Epithelial cell of prostate (primary cell): Measurements from ENCODE around the gene CLDN9.

ENCODE experiments used
- DNase-seq: peaks from one replicate; pipeline ENCODE4 v3.0.0-alpha.2; 2011; ENCODE audit warnings: low read depth, low spot score
- H3K27ac ChIP-seq: fragments of 450-650 bp; 2 replicates; pipeline ENCODE4 v1.5.1; 2017; ENCODE audit warnings: mild to moderate bottlenecking

CLDN9 gene

GRCh38 chr16:2973605-2974318 is 39.0 kb upstream of the CLDN9 start:
- no peak overlapping the region for H3K27ac ChIP-seq

DNA sequence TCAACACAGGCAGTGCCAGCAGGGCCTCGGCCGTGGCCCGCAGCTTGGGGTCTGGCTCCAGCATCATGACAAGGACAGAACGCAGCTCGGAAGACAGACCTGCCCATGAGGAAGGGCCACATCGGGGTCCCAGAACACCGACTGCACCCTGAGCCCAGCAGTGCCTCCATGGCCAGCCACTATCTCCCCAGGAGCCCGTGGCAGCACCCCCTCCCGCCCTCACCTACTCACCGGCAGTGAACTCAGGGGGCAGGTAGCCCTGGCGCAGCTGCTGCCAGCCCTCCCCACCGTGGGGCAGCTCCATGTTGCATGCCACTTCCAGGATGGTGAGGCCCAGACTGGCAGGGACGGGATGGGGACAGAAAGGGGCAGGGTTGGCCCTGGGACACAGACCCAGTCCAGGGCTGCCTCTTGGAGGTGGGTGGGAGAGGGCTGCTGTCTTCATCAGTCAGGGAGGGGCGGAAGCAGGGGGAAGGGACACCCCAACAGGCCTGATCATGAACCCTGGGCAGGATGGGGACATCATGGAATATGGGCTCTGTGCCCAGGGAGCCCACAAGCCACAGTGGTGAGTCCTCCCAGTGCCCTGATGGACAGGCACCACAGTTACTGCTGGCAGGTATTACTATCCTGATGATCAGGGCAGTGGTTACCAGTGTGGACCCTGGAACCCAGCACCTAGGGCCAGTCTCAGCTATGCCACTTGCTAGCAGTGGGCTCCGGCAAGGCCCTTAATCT is 38.2 kb upstream of the CLDN9 start:
- no peak overlapping the region for H3K27ac ChIP-seq

More at GRCh38 chr16:2973605-2974318, 39.0 kb upstream of the CLDN9 start:
- no peak for DNase-seq

GRCh38 chr16:2975161-2975795 is 37.4 kb upstream of the CLDN9 start:
- H3K27ac ChIP-seq, result no peak overlapping the region
- no peak for DNase-seq

More for the DNA sequence above, 38.2 kb upstream of the CLDN9 start:
- no peak for DNase-seq

- H3K27ac ChIP-seq, result no peak overlapping the region
- no peak for DNase-seq
Observed at GRCh38 chr16:2976201-2976600, 36.5 kb upstream of the CLDN9 start.

GRCh38 chr16:2976673-2977072 is 36.0 kb upstream of the CLDN9 start:
- no peak for DNase-seq
- no peak overlapping the region for H3K27ac ChIP-seq

- no peak for DNase-seq
- H3K27ac ChIP-seq, result no peak overlapping the region
Observed at GRCh38 chr16:2977440-2977839, 35.3 kb upstream of the CLDN9 start.

DNA sequence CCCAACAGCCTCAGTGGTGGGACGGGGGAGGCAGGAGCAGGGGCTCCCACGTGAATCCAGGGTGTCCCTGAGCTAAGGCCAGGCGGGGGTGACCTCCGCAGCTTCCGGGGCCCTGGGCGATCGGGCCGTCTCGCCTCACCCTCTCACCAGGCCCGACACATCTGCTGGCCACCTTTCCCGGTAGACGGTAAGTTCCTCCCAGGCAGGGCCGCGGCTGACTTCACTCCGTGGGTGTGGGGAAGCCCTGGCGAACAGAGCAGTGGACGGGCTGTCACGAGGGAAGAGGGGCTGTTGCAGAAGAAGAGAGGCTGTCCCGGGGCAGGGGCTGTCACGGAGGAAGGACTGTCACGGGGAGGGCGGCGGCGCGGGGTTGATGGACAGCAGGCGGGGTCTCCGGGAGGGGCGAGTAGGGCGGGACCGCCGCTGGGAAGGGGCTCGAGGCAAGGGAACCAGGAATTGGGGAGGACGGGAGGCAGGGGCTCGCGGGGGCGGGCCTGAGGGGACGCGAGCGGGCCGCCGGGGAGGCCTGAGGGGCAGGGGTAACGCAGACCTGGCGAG is 33.0 kb upstream of the CLDN9 start:
- no peak overlapping the region for H3K27ac ChIP-seq
- no peak for DNase-seq

DNA sequence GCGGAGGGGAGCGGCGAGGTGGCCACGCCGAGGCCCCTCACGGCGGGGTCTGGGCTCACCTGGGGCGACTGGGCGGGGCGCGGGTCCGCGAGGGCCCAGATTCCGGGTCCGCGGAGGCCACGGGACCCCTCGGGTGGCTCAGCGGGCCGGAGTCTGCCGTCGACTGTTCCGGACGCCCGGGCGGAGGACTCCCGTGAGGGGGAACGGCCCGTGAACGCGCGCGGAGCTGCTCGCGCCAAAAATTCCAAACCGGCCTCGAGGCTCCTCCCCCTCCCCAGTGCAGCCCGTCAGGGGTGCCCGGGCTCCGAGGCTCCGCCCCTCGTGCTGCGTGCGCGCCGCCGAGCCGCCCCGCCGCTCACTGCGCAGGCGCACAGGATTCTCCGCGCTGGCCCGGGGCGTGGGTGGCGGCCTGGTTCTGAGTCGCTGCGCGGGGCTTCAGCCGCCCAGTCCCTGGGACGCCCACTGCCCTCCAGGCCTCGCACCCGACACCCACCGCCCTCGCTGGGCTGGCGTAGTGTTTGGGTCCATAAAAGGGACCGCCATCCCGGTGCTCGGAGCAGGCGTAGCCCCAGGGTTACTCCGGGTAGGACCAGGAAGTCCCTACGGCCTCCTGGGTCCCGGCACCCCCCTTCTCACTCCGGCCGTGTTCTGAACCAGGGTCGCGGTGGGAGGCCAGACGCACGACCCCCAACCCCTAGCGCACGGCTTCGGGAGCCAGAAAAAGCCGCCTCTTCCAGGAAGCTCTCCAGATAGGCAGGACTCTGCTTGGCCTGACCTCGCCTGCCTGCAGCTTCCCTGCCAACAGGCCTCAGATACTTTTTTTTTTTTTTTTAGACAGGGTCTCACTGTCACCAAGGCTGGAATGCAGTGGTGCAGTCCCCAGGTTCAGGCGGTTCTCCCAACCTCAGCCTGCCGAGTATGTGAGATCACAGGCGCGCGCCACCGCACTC is 32.2 kb upstream of the CLDN9 start, which contains the start of gene PKMYT1:
TSS of gene PKMYT1 (minus strand) at position 220 of the 950 bp plus-strand sequence. CDS start 789 bp downstream, outside the sequence.
- peak within 1 kb of the TSS; percentile 37 for H3K27ac ChIP-seq

GRCh38 chr16:2981177-2981898 is 31.4 kb upstream of the CLDN9 start:
- H3K27ac ChIP-seq, result no peak overlapping the region
- no peak for DNase-seq

More for the DNA sequence above, 32.2 kb upstream of the CLDN9 start, which contains the start of gene PKMYT1:
- DNase-seq, result no peak

GRCh38 chr16:2981899-2982250 is 30.8 kb upstream of the CLDN9 start:
- DNase-seq, result no peak
- no peak overlapping the region for H3K27ac ChIP-seq

DNA sequence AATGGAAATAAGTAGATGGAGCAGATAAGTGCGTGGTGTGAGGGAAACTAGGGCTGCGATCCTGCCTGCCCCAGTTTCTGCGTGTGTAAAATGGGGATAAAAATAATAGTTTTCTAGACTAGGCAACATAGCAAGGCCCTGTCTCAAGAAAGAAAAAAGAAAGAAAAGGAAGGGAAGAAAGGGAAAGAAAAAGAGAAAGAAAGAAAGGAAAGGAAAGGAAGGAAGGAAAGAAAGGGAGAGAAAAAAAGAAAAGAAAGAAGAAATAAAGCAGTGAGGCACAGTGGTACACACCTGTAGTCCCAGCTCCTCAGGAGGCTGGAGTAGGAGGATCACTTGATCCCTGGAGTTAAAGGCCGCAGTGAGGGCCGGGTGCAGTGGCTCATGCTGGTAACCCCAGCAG is 30.3 kb upstream of the CLDN9 start:
- no peak overlapping the region for H3K27ac ChIP-seq
- no peak for DNase-seq

GRCh38 chr16:2983706-2984136 is 29.0 kb upstream of the CLDN9 start:
- H3K27ac ChIP-seq, result peak overlapping the region; percentile 17
- no peak for DNase-seq

DNA sequence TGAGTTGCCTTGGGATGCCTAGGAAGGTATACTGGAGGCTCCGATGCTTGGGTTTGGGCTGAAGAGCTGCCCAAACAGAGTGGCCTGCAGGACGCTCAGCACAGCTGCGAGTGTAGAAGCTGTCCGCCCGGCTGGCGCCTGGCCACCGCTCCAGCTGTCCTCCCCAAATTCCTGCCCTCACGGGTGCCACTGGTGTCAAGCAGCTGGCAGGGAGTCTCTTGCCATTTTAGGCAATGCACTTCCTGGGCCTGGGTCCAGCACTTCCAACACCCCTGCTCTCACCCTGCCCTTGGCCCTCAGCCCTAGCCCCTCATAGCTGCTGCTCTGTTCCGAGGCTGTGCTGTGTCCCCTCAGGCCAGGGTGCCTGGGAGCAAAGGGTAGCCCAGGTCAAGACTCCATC is 27.3 kb upstream of the CLDN9 start:
- DNase-seq, result no peak
- H3K27ac ChIP-seq, result no peak overlapping the region

GRCh38 chr16:2985893-2986355 is 26.8 kb upstream of the CLDN9 start:
- no peak overlapping the region for H3K27ac ChIP-seq
- no peak for DNase-seq

- no peak for DNase-seq
- H3K27ac ChIP-seq, result no peak overlapping the region
Observed at GRCh38 chr16:2986623-2987188, 26.0 kb upstream of the CLDN9 start.

GRCh38 chr16:2987286-2987685 is 25.4 kb upstream of the CLDN9 start:
- DNase-seq, result no peak
- no peak overlapping the region for H3K27ac ChIP-seq

- DNase-seq, result no peak
- no peak overlapping the region for H3K27ac ChIP-seq
Observed at GRCh38 chr16:2987833-2988232, 24.9 kb upstream of the CLDN9 start.

- no peak for DNase-seq
- no peak overlapping the region for H3K27ac ChIP-seq
Observed at GRCh38 chr16:2988590-2989099, 24.1 kb upstream of the CLDN9 start.
